HepG2 (cell line): Measurements from ENCODE around the gene TOMM40L. TPM values are rescaled to one million over a fixed set of nuclear protein-coding genes. Genes with fewer than 3 reads are reported as not detected.

Source experiments
- ELF4 ChIP-seq: sonication (generic); formaldehyde crosslinking; IDR thresholded peaks from 2 replicates; pipeline ENCODE4 v1.5.0; 2020; ENCODE audit warnings: missing genetic modification reagents, mild to moderate bottlenecking, moderate library complexity, borderline replicate concordance
- HNF4A ChIP-seq: sonication (generic); formaldehyde crosslinking; IDR thresholded peaks from 2 replicates; pipeline ENCODE4 v1.4.0; 2020; ENCODE audit warnings: missing genetic modification reagents
- KLF16 ChIP-seq, 2 experiments: sonication (generic) in 1 of 2; formaldehyde crosslinking in 1 of 2; IDR thresholded peaks; 2 replicates each; pipeline versions ENCODE4 v1.6.1 to v1.8.0; 2016 to 2023; ENCODE audit warnings: missing genetic modification reagents in 2 of 2, missing compliant biosample characterization in 1 of 2
- LCORL ChIP-seq, 2 experiments: fragments of 450-650 bp in 1 of 2; sonication (generic) in 1 of 2; formaldehyde crosslinking in 1 of 2; IDR thresholded peaks; 2 replicates each; pipeline versions ENCODE4 v1.5.0 to v1.6.1; 2017 to 2020; ENCODE audit warnings: antibody characterized with exemption in 1 of 2, missing genetic modification reagents in 1 of 2
- PHF20 ChIP-seq: sonication (generic); formaldehyde crosslinking; IDR thresholded peaks from 2 replicates; pipeline ENCODE4 v1.5.0; 2020; ENCODE audit warnings: mild to moderate bottlenecking, missing genetic modification reagents
- RELA ChIP-seq: sonication (generic); formaldehyde crosslinking; IDR thresholded peaks from 2 replicates; pipeline ENCODE4 v1.4.0; 2020; ENCODE audit warnings: missing genetic modification reagents
- TMF1 ChIP-seq: sonication (generic); formaldehyde crosslinking; IDR thresholded peaks from 2 replicates; pipeline ENCODE4 v1.8.1; 2022; ENCODE audit warnings: low read depth, missing genetic modification reagents
- ZBTB7B ChIP-seq: sonication (generic); formaldehyde crosslinking; IDR thresholded peaks from 2 replicates; pipeline ENCODE4 v1.4.0; 2020; ENCODE audit warnings: missing genetic modification reagents
- ZFAT ChIP-seq: sonication (generic); formaldehyde crosslinking; conservative IDR thresholded peaks from 2 replicates; pipeline ENCODE4 v1.8.1; 2023; ENCODE audit warnings: missing genetic modification reagents, inconsistent platforms
- ZFYVE20 ChIP-seq: sonication (generic); formaldehyde crosslinking; IDR thresholded peaks from 2 replicates; pipeline ENCODE4 v1.8.0; 2023; ENCODE audit warnings: low read depth, mild to moderate bottlenecking, moderate library complexity, missing genetic modification reagents, borderline replicate concordance
- ZNF12 ChIP-seq: sonication (generic); formaldehyde crosslinking; IDR thresholded peaks from 2 replicates; pipeline ENCODE4 v1.5.0; 2020; ENCODE audit warnings: missing genetic modification reagents
- ZNF230 ChIP-seq: sonication (generic); formaldehyde crosslinking; IDR thresholded peaks from 2 replicates; pipeline ENCODE4 v1.4.0; 2020; ENCODE audit warnings: mild to moderate bottlenecking, missing genetic modification reagents
- ZNF614 ChIP-seq: IDR thresholded peaks from 2 replicates; pipeline ENCODE4 v1.6.1; 2018; ENCODE audit warnings: missing biosample characterization, missing genetic modification reagents, inconsistent platforms, borderline replicate concordance
- polyA plus RNA-seq, 8 experiments: library from polyadenylated mRNA; depleted of rRNA in 3 of 8; stranded (reverse) in 7 of 8; unstranded in 1 of 8; fragments of >200 nt; fragmentation: Illumina TruSeq in 4 of 8; extraction: Trizol in 4 of 8; gene quantifications; 2 replicates each; pipeline versions ENCODE4 v1.2.1 to v1.2.3, GENCODE V29; 2011 to 2016; ENCODE audit warnings: low read depth in 4 of 8, missing spikeins in 1 of 8, mixed read lengths in 1 of 8; ENCODE audit not compliant: insufficient read depth in 1 of 8
- total RNA-seq, 5 experiments: library from RNA; depleted of rRNA; stranded (reverse); fragments of >200 nt; fragmentation: Illumina TruSeq; extraction: Trizol; gene quantifications; 2 replicates each; pipeline ENCODE4 v1.2.3, GENCODE V29; 2016; ENCODE audit warnings: low read depth in 1 of 5
- TF ChIP-seq, protein P1 (sequence below): sonication (generic); formaldehyde crosslinking; IDR thresholded peaks from 2 replicates; pipeline ENCODE4 v1.5.0; 2020; ENCODE audit warnings: mild to moderate bottlenecking, missing genetic modification reagents, borderline replicate concordance
- TF ChIP-seq, protein P2 (sequence below): sonication (generic); formaldehyde crosslinking; IDR thresholded peaks from 2 replicates; pipeline ENCODE4 v1.4.0; 2020; ENCODE audit warnings: missing genetic modification reagents, borderline replicate concordance
- TF ChIP-seq, protein P3 (sequence below): sonication (generic); formaldehyde crosslinking; IDR thresholded peaks from 2 replicates; pipeline ENCODE4 v1.4.0; 2020; ENCODE audit warnings: missing genetic modification reagents, borderline replicate concordance
- TF ChIP-seq, protein P4 (sequence below): IDR thresholded peaks from 2 replicates; pipeline ENCODE4 v1.6.1; 2016; ENCODE audit warnings: missing compliant biosample characterization, missing genetic modification reagents, borderline replicate concordance

The TOMM40L gene
- total and polyA plus RNA-seq, 2 of the 13 experiments (the other 11 are each of a cell fraction or from before 2014, with no cell fraction given) = 14.1 to 26.2 TPM

DNA sequence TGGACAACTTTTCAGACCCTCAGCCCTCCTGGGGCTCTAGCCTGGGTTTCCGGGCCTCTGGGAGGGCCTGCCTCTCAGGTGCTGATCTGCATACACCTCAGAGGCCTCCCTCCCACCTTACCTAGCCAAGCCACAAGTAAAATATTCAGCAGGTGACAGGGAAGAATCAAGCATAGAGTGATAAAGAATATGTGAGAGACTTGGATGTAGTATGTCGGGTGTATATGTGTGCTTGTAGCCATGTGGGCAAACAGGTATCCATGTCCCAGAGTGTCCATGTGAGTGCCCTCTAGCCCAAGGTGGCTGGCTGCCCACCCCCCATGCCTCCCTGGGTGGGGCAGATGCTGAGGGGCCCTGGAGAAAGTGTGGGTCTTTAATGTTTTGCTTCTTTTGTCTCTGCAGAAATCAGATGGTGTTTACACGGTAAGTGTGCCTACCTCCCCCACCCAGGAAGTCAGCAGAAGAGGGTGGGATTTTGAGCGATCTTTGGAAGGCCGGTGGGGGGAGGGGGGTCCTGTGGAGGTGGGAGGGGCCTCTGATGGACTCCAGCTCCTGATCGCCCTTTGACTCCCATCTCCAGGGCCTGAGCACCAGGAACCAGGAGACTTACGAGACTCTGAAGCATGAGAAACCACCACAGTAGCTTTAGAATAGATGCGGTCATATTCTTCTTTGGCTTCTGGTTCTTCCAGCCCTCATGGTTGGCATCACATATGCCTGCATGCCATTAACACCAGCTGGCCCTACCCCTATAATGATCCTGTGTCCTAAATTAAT lies 7.4 kb upstream of the TOMM40L start (continued):
- TF ChIP-seq, protein P1, sequence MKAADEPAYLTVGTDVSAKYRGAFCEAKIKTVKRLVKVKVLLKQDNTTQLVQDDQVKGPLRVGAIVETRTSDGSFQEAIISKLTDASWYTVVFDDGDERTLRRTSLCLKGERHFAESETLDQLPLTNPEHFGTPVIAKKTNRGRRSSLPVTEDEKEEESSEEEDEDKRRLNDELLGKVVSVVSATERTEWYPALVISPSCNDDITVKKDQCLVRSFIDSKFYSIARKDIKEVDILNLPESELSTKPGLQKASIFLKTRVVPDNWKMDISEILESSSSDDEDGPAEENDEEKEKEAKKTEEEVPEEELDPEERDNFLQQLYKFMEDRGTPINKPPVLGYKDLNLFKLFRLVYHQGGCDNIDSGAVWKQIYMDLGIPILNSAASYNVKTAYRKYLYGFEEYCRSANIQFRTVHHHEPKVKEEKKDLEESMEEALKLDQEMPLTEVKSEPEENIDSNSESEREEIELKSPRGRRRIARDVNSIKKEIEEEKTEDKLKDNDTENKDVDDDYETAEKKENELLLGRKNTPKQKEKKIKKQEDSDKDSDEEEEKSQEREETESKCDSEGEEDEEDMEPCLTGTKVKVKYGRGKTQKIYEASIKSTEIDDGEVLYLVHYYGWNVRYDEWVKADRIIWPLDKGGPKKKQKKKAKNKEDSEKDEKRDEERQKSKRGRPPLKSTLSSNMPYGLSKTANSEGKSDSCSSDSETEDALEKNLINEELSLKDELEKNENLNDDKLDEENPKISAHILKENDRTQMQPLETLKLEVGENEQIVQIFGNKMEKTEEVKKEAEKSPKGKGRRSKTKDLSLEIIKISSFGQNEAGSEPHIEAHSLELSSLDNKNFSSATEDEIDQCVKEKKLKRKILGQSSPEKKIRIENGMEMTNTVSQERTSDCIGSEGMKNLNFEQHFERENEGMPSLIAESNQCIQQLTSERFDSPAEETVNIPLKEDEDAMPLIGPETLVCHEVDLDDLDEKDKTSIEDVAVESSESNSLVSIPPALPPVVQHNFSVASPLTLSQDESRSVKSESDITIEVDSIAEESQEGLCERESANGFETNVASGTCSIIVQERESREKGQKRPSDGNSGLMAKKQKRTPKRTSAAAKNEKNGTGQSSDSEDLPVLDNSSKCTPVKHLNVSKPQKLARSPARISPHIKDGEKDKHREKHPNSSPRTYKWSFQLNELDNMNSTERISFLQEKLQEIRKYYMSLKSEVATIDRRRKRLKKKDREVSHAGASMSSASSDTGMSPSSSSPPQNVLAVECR (CRISPR knock-in tag) = peak; percentile 53; the same call in 1 of the 2 replicates
- TF ChIP-seq ZFAT (no peak), RELA (0 out of 2 replicates have a peak, but pooled peaks have one; percentile 57), ZNF230 (CRISPR knock-in tag) (0 out of 2 replicates have a peak, but pooled peaks have one; percentile 49), ZNF12 (peak; percentile 73), TMF1 (CRISPR knock-in tag) (no peak), ZFYVE20 (CRISPR knock-in tag) (no peak), ZBTB7B (CRISPR knock-in tag) (peak; percentile 90), HNF4A (CRISPR knock-in tag) (peak; percentile 87), KLF16 (CRISPR knock-in tag; IDR thresholded peaks at IDR 0.05) (peak in 1 of 2 experiments; percentile 8; a peak in 1 of 4 replicates), ZNF614 (peak; percentile 67), PHF20 (CRISPR knock-in tag) (peak; percentile 48; the same call in 1 of the 2 replicates), ELF4 (CRISPR knock-in tag) (peak; percentile 77; the same call in 1 of the 2 replicates), LCORL (IDR thresholded peaks at IDR 0.05) (no peak), LCORL (CRISPR knock-in tag; IDR thresholded peaks at IDR 0.05) (peak; percentile 75; the same call in 1 of the 2 replicates)
- TF ChIP-seq, protein P2, sequence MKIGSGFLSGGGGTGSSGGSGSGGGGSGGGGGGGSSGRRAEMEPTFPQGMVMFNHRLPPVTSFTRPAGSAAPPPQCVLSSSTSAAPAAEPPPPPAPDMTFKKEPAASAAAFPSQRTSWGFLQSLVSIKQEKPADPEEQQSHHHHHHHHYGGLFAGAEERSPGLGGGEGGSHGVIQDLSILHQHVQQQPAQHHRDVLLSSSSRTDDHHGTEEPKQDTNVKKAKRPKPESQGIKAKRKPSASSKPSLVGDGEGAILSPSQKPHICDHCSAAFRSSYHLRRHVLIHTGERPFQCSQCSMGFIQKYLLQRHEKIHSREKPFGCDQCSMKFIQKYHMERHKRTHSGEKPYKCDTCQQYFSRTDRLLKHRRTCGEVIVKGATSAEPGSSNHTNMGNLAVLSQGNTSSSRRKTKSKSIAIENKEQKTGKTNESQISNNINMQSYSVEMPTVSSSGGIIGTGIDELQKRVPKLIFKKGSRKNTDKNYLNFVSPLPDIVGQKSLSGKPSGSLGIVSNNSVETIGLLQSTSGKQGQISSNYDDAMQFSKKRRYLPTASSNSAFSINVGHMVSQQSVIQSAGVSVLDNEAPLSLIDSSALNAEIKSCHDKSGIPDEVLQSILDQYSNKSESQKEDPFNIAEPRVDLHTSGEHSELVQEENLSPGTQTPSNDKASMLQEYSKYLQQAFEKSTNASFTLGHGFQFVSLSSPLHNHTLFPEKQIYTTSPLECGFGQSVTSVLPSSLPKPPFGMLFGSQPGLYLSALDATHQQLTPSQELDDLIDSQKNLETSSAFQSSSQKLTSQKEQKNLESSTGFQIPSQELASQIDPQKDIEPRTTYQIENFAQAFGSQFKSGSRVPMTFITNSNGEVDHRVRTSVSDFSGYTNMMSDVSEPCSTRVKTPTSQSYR (CRISPR knock-in tag) = peak; percentile 99
- TF ChIP-seq, protein P3, sequence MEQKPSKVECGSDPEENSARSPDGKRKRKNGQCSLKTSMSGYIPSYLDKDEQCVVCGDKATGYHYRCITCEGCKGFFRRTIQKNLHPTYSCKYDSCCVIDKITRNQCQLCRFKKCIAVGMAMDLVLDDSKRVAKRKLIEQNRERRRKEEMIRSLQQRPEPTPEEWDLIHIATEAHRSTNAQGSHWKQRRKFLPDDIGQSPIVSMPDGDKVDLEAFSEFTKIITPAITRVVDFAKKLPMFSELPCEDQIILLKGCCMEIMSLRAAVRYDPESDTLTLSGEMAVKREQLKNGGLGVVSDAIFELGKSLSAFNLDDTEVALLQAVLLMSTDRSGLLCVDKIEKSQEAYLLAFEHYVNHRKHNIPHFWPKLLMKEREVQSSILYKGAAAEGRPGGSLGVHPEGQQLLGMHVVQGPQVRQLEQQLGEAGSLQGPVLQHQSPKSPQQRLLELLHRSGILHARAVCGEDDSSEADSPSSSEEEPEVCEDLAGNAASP (CRISPR knock-in tag) = peak; percentile 50; the same call in 1 of the 2 replicates
- TF ChIP-seq, protein P4, sequence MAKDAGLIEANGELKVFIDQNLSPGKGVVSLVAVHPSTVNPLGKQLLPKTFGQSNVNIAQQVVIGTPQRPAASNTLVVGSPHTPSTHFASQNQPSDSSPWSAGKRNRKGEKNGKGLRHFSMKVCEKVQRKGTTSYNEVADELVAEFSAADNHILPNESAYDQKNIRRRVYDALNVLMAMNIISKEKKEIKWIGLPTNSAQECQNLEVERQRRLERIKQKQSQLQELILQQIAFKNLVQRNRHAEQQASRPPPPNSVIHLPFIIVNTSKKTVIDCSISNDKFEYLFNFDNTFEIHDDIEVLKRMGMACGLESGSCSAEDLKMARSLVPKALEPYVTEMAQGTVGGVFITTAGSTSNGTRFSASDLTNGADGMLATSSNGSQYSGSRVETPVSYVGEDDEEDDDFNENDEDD (CRISPR knock-in tag) = peak; percentile 16; the same call in 1 of the 2 replicates
